DMS 273 (cell line): ENCODE results near the gene RNF225.
"Not testable (repeated sequence)": the region's sequence is repeated elsewhere in the genome, so short reads cannot be mapped to it uniquely, and the experiment has no call there.

Experiments
- DNase-seq: peaks from one replicate; lab custom pipeline; 2025; ENCODE audit not compliant: unreplicated experiment; lab: John Stamatoyannopoulos, UW

RNF225 gene

GRCh38 chr19:58361900-58362271 is 33.6 kb upstream of the RNF225 start:
- peak; percentile 83 for DNase-seq

GRCh38 chr19:58362272-58362994 is 33.0 kb upstream of the RNF225 start, which contains the start of gene ZNF497:
Gene ZNF497 (minus strand): TSS chr19:58362751. CDS start chr19:58357635, 5,116 bp downstream.
- DNase-seq, result peak; percentile 98

DNA sequence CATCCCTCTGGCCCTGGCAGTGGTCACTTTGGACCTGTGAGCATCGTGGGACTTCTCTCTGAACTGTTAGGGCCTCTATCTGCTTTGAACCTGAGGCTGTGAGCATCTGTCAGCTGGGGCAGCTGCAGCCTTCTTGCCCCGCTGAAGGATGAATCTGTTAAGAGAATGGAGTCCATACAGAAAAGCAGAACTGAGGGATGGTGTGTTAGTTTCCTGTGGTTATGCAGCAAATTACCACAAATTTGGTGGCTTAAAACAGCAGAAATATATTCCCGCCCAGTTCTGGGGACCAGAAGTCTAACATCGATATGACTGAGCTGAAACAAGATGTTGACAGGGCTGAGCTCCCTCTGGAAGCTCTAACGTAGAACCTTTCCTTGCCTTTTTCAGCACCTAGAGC is 31.3 kb upstream of the RNF225 start:
- no peak for DNase-seq

DNA sequence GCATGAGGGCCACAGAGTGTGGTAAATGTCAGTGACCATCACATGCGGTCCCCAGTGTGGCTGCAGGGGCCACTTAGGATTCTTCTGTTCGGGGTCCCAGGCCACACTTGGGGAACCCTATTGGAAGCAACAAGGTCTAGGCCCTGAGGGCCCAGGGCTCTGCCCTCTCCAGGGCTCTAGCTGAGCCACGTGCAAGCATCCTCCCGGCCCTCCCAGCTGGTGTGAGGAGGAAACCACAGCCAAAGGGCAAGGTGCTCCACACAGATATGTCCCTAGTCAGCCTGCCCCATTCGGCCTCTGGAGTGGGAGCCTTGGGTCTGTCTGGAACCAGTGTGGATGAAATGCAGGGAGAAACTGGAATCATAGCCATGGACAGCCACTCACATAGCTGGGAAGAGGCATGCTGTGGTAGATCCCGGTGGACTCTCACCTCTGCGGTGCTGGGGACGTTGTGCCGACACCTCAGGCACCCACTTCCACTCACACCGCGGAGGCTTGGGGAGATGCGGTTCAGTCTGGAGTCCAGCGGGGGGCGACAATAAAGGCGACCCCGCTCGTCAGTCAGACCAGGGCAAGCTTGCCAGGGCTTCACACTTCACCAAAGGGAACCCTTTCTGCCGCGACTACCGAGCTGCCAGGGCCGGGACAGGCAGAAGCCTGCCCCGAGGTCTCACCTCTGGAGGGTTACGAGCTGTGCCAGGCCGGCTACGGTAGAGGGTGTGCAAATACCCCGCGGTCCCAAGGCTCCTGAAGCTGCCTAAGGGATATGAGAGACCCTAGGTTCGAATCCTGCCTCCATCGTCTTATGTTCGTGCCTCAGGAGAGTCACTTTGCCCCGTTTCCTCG is 28.6 kb upstream of the RNF225 start:
- DNase-seq, result no peak

DNA sequence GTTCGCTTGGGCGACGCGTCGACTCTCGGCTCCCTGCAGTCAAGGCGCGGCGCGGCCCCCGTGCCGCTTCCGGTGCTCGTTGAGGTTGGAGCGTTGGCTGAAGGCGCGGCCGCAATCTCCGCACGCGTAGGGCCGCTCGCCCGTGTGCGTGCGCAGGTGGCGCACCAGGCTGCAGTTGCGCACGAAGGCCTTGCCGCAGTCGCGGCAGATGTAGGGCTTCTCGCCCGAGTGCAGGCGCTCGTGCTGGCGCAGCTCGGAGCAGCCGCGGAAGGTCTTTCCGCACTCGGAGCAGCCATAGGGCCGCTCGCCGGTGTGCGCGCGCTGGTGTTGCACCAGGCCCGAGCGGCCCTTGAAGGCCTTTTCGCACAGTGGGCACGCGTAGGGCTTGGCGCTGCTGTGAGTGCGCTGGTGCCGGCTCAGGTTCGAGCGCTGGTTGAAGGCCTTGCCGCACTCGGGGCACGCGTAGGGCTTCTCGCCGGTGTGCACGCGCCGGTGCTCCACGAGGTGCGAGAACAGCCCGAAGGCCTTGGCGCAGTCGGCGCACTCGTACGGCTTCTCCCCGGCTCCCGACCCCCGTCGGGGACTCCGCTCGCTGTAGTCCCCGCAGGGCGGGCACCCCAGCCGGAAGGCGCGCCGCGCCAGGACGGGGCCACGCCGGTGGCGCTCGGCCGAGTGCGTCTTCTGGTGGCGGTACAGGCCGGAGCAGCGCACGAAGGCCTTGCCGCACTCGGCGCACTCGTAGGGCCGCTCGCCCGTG is 27.6 kb upstream of the RNF225 start:
- no peak for DNase-seq

DNA sequence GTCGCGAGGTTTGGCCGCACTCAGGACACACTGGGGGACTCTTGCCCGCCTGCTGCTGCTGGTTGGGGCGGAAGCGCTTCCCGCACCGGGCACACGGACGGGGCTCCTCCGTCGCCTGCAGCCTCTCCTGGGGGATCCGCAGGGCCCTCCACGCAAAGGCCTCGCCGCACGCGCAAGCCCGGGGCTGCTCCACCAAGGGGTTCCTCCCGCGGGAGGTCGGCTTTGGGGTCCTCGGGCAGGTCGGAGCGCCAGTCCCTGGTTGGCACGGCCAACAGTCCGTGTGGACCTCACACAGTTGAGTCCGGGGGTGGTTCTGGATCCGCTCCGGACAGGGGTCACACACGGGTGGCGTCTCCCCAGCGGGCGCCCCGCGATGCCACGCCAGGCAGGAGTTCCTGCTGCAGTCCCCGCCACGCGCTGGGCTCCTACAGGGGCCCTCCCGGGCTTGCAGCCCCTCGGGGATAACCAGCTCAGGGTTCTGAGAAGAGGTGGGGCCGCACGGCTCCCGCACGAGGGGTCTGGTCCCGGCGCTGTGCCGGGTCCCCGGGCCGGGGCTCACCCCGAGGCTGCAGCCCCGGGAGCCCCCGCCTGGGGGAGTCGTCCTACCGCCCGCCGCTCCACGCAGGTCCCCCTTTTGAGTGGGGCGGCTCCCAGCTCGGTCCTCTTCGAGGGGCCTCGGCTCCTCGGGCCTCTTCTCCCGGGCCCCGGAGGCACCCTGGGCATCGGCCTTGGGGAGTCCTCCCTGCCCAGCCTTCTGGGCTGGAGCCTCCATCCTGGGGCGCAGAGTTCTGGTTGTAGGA is 26.7 kb upstream of the RNF225 start:
- DNase-seq, result no peak

DNA sequence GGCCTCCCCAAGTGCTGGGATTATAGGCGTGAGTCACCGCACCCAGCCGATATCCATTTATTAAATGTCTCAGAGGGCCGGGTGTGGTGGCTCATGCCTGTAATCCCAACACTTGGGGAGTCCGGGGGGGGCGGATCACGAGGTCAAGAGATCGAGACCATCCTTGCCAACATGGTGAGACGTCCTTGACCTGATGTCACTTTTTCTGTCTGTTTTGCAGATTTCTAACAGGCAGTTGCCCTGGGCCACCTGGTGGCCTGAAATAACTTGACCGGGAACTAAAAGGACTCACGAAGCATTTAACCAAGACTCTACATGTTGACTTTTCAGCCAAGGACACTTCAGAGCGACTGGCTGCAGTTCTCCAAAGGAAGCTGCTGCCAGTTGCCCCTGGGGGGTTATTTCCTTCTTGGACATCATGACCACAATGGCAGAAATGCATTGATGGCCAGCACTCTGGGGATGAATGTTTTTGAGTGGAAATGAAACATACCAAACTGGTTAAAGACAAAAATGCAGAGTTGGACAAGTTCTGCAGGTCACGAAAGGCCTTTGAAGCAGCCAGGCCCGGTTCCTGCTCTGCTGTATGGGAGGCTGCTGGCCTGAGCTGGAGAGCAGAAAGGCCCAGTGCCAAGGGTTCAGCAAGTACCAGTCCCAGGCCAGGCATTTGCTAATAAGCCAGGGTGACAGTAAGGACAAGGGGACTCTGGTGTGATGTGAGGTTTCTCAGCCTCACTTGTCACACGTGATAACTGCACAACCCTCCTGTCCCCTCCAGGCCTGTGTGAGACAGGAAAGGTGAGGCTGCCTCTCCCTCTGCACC is 22.9 kb upstream of the RNF225 start:
- no peak for DNase-seq

DNA sequence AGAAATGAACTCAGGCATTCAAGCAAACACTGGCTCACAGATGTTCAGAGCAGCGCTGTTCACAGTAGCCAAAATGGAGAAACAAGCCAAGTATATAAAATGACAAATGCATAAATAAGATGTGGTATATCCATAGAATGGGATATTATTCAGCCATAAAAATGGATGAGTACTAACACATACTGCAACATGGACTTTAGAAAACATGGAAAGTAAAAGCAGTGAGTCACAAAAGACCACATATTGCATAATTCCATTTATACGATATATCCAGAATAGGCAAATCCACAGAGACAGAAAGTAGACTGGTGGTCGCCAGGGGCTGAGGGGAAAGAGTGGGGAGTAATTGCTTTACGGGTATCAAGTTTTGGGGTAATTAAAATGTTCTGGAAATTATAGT is 21.3 kb upstream of the RNF225 start:
- DNase-seq, result no peak

- not testable (repeated sequence) for DNase-seq
Measured at GRCh38 chr19:58376724-58377123, 18.7 kb upstream of the RNF225 start.

DNA sequence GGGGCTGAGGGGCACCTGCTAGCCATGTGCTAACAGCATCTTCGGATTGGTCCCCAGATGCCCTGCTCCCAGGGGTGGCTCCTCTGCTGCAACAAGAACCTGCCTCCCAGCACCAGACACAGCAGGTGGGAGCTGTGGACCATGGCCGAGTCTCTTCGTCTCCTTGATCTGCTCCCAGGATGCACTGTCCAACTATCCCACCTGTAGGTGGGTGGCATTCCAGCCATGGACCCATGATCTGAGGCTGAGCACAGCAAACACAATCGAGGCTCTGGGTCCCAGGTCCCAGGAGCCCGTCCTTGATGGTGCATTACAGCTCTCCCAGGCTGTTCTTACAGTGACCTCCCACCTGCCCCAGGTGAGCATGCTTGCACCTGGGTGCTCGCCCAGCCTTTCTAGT is 16.2 kb upstream of the RNF225 start:
- no peak for DNase-seq

GRCh38 chr19:58380037-58380661 is 15.3 kb upstream of the RNF225 start:
- DNase-seq, result no peak

DNA sequence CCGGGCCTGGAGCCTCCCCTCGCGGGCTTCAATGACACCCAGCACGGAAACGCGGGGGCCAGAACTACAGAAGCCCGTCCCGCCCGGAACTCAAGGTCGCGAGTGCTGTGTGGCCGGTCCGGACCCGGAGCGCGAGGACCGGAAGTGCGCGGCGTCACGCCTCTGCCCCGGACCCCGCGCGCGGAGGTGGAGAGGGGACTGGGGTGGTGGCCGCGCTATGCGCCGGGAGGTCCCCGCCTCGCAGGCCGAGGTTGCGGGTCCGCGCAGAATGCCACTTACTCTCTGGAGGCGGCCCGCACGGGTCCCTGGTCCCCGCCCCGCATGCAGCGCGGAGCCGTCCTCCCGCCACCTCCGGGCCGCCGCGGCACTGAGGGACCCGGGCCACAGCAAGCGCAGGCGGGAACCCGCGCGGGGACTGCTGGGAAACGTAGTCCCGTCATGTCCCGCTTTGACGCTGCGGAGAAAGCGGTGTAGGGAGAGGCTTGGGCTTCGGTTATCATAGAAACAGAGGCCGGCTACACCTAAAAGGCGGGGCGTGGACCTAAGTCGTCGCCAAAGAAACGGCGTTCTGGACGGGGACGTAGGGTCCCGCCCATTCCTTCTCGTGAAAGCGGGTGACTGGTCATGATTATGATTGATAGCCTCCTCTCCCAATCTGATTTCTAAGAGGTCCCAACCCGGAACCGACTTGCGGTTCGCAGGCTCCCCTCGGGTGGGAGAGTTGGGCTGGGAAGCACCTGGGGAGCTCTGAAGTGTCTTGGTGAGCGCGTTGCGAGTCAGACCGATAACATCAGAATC is 14.6 kb upstream of the RNF225 start, which contains the start of gene ZNF837:
ZNF837 (minus strand) TSS at position 369 of the 798 bp plus-strand sequence. CDS start 11,698 bp downstream, outside the sequence.
- peak; percentile 100 for DNase-seq

GRCh38 chr19:58381460-58382212 is 13.8 kb upstream of the RNF225 start:
- DNase-seq, result no peak

DNA sequence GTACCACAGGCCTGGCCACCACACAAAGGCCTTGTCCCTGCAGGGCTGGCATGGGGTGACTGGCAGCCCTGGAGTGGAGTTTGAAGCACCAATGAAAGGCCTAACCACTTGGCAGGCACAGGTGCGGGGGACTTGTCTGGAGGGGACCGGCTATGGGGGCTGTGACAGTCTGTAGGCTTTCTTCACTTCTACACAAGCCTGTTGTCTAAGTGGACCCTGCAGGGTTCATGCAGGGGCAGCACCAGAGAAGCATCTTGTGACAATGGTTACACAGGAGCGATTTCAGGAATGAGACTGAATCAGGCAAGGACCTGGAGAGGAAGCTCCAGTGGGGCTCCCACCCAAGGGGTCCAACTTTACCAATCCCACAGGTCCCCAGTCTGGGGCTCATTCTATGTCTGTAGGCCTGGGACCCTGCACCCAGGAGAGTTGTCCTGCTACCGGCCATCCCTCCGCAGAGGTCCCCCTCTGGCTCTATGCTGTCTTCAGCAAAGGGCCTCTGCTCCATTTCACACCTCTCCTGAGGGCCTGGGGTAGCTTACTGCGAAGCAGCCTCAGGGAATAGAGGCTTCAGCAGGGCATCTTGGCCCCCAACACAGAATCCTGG is 12.4 kb upstream of the RNF225 start:
- DNase-seq, result no peak

- DNase-seq, result no peak
Measured at GRCh38 chr19:58385313-58385890, 10.1 kb upstream of the RNF225 start.

GRCh38 chr19:58385891-58386575 is 9.4 kb upstream of the RNF225 start:
- DNase-seq, result no peak
